GM12878 (cell line): ENCODE measurements around the gene EYA2. TPM values are rescaled to one million over a fixed set of nuclear protein-coding genes. Genes with fewer than 3 reads are reported as not detected.

Experiments
- ATAC-seq: fragments of 200-7000 bp; cut with Tn5 transposase; 3 replicates; pipeline ENCODE4 v1.9.1; 2020; ENCODE audit warnings: mild to moderate bottlenecking, moderate library complexity
- BruUV-seq: library from RNA; stranded (reverse); fragments of 400-500 nt; replicated peaks from 2 replicates; lab custom pipeline; 2021; lab: Mats Ljungman, UMichigan
- CTCF ChIA-PET: fragments of 300-600 bp; sonication (Branson Sonifier 250); formaldehyde crosslinking; extraction: SDS; loops from one replicate; lab custom pipeline; 2021; ENCODE audit warnings: inconsistent platforms; lab: Yijun Ruan, JAX
- POLR2A ChIA-PET: fragments of 350-600 bp; formaldehyde crosslinking; extraction: SDS; loops from one replicate; lab custom pipeline; 2021; ENCODE audit warnings: inconsistent platforms; lab: Charles Lee
- RAD21 ChIA-PET: fragments of 300-600 bp; sonication (Branson Sonifier 250); formaldehyde crosslinking; loops from one replicate; lab custom pipeline; 2023; ENCODE audit warnings: antibody characterized with exemption; ENCODE audit not compliant: unreplicated experiment; lab: Charles Lee
- SMC1A ChIA-PET: fragments of 300-600 bp; sonication (Branson Sonifier 250); formaldehyde crosslinking; loops from one replicate; lab custom pipeline; 2023; ENCODE audit not compliant: unreplicated experiment, uncharacterized antibody; lab: Charles Lee
- DNase-seq: peaks from one replicate; pipeline ENCODE4 v3.0.0-alpha.2; 2011; ENCODE audit warnings: low read depth, low spot score
- FAIRE-seq: peaks from 3 replicates; lab custom pipeline; 2011; peaks lifted over from hg19 to GRCh38; lab: Jason Lieb, UNC
- H2AFZ ChIP-seq: 2 replicates; pipeline ENCODE4 v1.6.0; 2011; ENCODE audit warnings: low read depth, low read length, control low read depth; ENCODE audit not compliant: control insufficient read depth
- H3K27ac ChIP-seq: 2 replicates; pipeline ENCODE4 v1.5.1; 2011; ENCODE audit warnings: control low read depth; ENCODE audit not compliant: control insufficient read depth, insufficient read depth
- H3K27me3 ChIP-seq, 2 experiments: replicated peaks in 1 of 2; 2 replicates each; pipeline versions ENCODE4 v1.6.0 to v1.6.1; 2011; ENCODE audit warnings: low read length in 1 of 2; ENCODE audit not compliant: control insufficient read depth in 2 of 2, insufficient read depth in 2 of 2
- H3K36me3 ChIP-seq, 2 experiments: 2 replicates each; pipeline ENCODE4 v1.5.1; 2011; ENCODE audit warnings: low read length in 1 of 2; ENCODE audit not compliant: control insufficient read depth in 2 of 2, insufficient read depth in 2 of 2
- H3K4me1 ChIP-seq: 2 replicates; pipeline ENCODE4 v1.6.1; 2011; ENCODE audit warnings: mild to moderate bottlenecking, low read length, moderate library complexity, mixed read lengths; ENCODE audit not compliant: control insufficient read depth, insufficient read depth
- H3K4me2 ChIP-seq: 2 replicates; pipeline ENCODE4 v1.6.0; 2011; ENCODE audit warnings: control low read depth; ENCODE audit not compliant: control insufficient read depth, insufficient read depth
- H3K4me3 ChIP-seq: fragments of 200-600 bp; sonication (generic); 2 replicates; pipeline ENCODE4 v1.5.1; 2016
- H3K79me2 ChIP-seq: 2 replicates; pipeline ENCODE4 v1.6.0; 2011; ENCODE audit warnings: low read length; ENCODE audit not compliant: control insufficient read depth, insufficient read depth
- H3K9ac ChIP-seq: 2 replicates; pipeline ENCODE4 v1.8.0; 2011; ENCODE audit warnings: low read length, control low read depth, mixed read lengths; ENCODE audit not compliant: control insufficient read depth, insufficient read depth
- H3K9me3 ChIP-seq: replicated peaks from 3 replicates; pipeline ENCODE4 v1.5.1; 2011; ENCODE audit warnings: mild to moderate bottlenecking, low read length; ENCODE audit not compliant: control insufficient read depth, insufficient read depth
- H4K20me1 ChIP-seq: 2 replicates; pipeline ENCODE4 v1.6.0; 2011; ENCODE audit not compliant: control insufficient read depth, insufficient read depth
- EZH2 ChIP-seq: IDR thresholded peaks from 2 replicates; pipeline ENCODE4 v1.6.1; 2012; ENCODE audit warnings: low read depth, mild to moderate bottlenecking, control low read depth, inconsistent platforms, low read length, borderline replicate concordance; ENCODE audit not compliant: control insufficient read depth
- SMAD1 ChIP-seq: fragments of 450-650 bp; IDR thresholded peaks from 2 replicates; pipeline ENCODE4 v1.6.1; 2018; ENCODE audit warnings: mild to moderate bottlenecking, low read depth; ENCODE audit not compliant: partially characterized antibody
- TAF1 ChIP-seq: IDR thresholded peaks from 2 replicates; pipeline ENCODE4 v1.6.1; 2011; ENCODE audit warnings: mild to moderate bottlenecking, low read depth, low read length, borderline replicate concordance
- ZNF24 ChIP-seq: fragments of 450-650 bp; IDR thresholded peaks from 2 replicates; pipeline ENCODE4 v1.6.1; 2017; ENCODE audit warnings: antibody characterized with exemption, mild to moderate bottlenecking
- WGBS: methylation state at CpG from one replicate; pipeline ENCODE4 v1.1.6; 2016; ENCODE audit warnings: low lambda C conversion rate; ENCODE audit not compliant: insufficient replicate concordance, insufficient coverage; ENCODE audit errors: missing lambda C conversion rate; 5-methylcytosine and 5-hydroxymethylcytosine counted together
- in situ Hi-C: fragments of 300-500 bp; cut with MboI; formaldehyde crosslinking; loops from 9 replicates; pipeline ENCODE4 v1.14.3; 2018; ENCODE audit warnings: mixed read lengths
- intact Hi-C: fragments of 100-400 bp; cut with micrococcal nuclease; formaldehyde crosslinking; loops from one replicate; pipeline ENCODE4 v1.14.2; 2022; ENCODE audit not compliant: unreplicated experiment
- polyA plus RNA-seq, 11 experiments: library from polyadenylated mRNA; depleted of rRNA in 4 of 11; unstranded in 6 of 11; stranded (reverse) in 5 of 11; fragments of >200 nt; fragmentation: Nextera tagmentation in 4 of 11; fragmentation: Illumina TruSeq in 1 of 11; extraction: Ambion mirVana in 4 of 11; extraction: Trizol in 1 of 11; gene quantifications; 1 replicate in 1 of 11; 2 replicates in 10 of 11; pipeline versions ENCODE4 v1.2.1 to v1.2.3, GENCODE V29; 2011 to 2016; ENCODE audit warnings: inconsistent platforms in 2 of 11, missing spikeins in 2 of 11, low read depth in 1 of 11
- total RNA-seq, 4 experiments: library from RNA; depleted of rRNA in 3 of 4; stranded (reverse); fragments of >200 nt in 3 of 4; fragmentation: Illumina TruSeq in 1 of 4; extraction: Trizol in 1 of 4; gene quantifications; 2 replicates each; pipeline versions ENCODE4 v1.2.1 to v1.2.3, GENCODE V29; 2013 to 2021
- TF ChIP-seq, protein P1 (sequence below): IDR thresholded peaks from 2 replicates; pipeline ENCODE4 v1.6.1; 2012; ENCODE audit warnings: improper control_type of control experiment, low read depth, low read length; ENCODE audit not compliant: insufficient replicate concordance
- TF ChIP-seq, protein P2 (sequence below): fragments of 450-650 bp; formaldehyde crosslinking; IDR thresholded peaks from 2 replicates; pipeline ENCODE4 v1.4.0; 2022; ENCODE audit warnings: mild to moderate bottlenecking, moderate library complexity

The EYA2 gene
- total and polyA plus RNA-seq, 10 of the 15 experiments (the other 5 are each of a cell fraction or from before 2014, with no cell fraction given), result 0.20 TPM; not detected in 9

- TF ChIP-seq SMAD1 (no peak), EZH2 (no peak)
These were observed 293.0 kb downstream of the EYA2 start (continued) for GRCh38 chr20:47187450-47188195.

GRCh38 chr20:47188540-47188939 lies 293.9 kb downstream of the EYA2 start:
- Histone ChIP-seq H4K20me1 (no peaks in the 10 kb centered on the region), H3K27me3 (peaks cover 0 to 1% of the 10 kb centered on the region in 2 experiments; a peak in 1 of 4 replicates), H3K9me3 (no peaks in the 10 kb centered on the region), H3K27ac (no peak overlapping the region), H3K4me3 (no peak overlapping the region), H3K79me2 (no peaks in the 10 kb centered on the region), H3K4me2 (no peak overlapping the region), H3K4me1 (no peaks in the 10 kb centered on the region), H3K9ac (no peak overlapping the region), H3K36me3 (no peaks in the 10 kb centered on the region), H2AFZ (no peak overlapping the region)
- DNase-seq, result no peak
- BruUV-seq, result no TSS peak
- WGBS, result 67% methylated on average over 5 of the region's 5 CpGs
- no peak for TF ChIP-seq TAF1
- TF ChIP-seq, protein P1, sequence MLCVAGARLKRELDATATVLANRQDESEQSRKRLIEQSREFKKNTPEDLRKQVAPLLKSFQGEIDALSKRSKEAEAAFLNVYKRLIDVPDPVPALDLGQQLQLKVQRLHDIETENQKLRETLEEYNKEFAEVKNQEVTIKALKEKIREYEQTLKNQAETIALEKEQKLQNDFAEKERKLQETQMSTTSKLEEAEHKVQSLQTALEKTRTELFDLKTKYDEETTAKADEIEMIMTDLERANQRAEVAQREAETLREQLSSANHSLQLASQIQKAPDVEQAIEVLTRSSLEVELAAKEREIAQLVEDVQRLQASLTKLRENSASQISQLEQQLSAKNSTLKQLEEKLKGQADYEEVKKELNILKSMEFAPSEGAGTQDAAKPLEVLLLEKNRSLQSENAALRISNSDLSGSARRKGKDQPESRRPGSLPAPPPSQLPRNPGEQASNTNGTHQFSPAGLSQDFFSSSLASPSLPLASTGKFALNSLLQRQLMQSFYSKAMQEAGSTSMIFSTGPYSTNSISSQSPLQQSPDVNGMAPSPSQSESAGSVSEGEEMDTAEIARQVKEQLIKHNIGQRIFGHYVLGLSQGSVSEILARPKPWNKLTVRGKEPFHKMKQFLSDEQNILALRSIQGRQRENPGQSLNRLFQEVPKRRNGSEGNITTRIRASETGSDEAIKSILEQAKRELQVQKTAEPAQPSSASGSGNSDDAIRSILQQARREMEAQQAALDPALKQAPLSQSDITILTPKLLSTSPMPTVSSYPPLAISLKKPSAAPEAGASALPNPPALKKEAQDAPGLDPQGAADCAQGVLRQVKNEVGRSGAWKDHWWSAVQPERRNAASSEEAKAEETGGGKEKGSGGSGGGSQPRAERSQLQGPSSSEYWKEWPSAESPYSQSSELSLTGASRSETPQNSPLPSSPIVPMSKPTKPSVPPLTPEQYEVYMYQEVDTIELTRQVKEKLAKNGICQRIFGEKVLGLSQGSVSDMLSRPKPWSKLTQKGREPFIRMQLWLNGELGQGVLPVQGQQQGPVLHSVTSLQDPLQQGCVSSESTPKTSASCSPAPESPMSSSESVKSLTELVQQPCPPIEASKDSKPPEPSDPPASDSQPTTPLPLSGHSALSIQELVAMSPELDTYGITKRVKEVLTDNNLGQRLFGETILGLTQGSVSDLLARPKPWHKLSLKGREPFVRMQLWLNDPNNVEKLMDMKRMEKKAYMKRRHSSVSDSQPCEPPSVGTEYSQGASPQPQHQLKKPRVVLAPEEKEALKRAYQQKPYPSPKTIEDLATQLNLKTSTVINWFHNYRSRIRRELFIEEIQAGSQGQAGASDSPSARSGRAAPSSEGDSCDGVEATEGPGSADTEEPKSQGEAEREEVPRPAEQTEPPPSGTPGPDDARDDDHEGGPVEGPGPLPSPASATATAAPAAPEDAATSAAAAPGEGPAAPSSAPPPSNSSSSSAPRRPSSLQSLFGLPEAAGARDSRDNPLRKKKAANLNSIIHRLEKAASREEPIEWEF, result no peak
- TF ChIP-seq, protein P2, sequence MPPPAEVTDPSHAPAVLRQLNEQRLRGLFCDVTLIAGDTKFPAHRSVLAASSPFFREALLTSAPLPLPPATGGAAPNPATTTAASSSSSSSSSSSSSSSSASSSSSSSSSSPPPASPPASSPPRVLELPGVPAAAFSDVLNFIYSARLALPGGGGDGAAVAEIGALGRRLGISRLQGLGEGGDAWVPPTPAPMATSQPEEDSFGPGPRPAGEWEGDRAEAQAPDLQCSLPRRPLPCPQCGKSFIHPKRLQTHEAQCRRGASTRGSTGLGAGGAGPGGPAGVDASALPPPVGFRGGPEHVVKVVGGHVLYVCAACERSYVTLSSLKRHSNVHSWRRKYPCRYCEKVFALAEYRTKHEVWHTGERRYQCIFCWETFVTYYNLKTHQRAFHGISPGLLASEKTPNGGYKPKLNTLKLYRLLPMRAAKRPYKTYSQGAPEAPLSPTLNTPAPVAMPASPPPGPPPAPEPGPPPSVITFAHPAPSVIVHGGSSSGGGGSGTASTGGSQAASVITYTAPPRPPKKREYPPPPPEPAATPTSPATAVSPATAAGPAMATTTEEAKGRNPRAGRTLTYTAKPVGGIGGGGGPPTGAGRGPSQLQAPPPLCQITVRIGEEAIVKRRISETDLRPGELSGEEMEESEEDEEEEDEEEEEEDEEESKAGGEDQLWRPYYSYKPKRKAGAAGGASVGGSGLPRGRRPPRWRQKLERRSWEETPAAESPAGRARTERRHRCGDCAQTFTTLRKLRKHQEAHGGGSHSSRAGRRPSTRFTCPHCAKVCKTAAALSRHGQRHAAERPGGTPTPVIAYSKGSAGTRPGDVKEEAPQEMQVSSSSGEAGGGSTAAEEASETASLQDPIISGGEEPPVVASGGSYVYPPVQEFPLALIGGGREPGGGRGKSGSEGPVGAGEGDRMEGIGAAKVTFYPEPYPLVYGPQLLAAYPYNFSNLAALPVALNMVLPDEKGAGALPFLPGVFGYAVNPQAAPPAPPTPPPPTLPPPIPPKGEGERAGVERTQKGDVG, result no peak
- TF ChIP-seq ZNF24, result no peak
- ChIA-PET CTCF (no interaction called here), SMC1A (no interaction called here), POLR2A (no interaction called here), RAD21 (no interaction called here)
- intact Hi-C loops (no loop called here), in situ Hi-C loops (no loop called here)
- ATAC-seq, result no peak
- FAIRE-seq, result no peak
